ENCODE data around the gene GSX1. TPM values are rescaled to one million over a fixed set of nuclear protein-coding genes. Genes with fewer than 3 reads are reported as not detected.

The GSX1 gene
- total RNA-seq, 1 experiment from 2014 or later: not detected

GRCh38 chr13:27810009-27810408, 17.7 kb downstream of the GSX1 start:
- no peak overlapping the region for H3K4me3 ChIP-seq (ENCODE audit: low read depth in 2 of 2, low read length in 2 of 2)
- H3K36me3 ChIP-seq (ENCODE audit: control insufficient read depth, insufficient read depth, low read length): no peaks in the 10 kb centered on the region
- no peaks in the 10 kb centered on the region for H3K4me1 ChIP-seq (ENCODE audit: control insufficient read depth, insufficient read depth, low read length)
- ATAC-seq (no peak), DNase-seq (ENCODE audit: low read depth, low spot score) (no peak)
- H3K9me3 ChIP-seq (ENCODE audit: control insufficient read depth, insufficient read depth, low read depth, low read length): no peaks in the 10 kb centered on the region
- TF ChIP-seq, protein P1, sequence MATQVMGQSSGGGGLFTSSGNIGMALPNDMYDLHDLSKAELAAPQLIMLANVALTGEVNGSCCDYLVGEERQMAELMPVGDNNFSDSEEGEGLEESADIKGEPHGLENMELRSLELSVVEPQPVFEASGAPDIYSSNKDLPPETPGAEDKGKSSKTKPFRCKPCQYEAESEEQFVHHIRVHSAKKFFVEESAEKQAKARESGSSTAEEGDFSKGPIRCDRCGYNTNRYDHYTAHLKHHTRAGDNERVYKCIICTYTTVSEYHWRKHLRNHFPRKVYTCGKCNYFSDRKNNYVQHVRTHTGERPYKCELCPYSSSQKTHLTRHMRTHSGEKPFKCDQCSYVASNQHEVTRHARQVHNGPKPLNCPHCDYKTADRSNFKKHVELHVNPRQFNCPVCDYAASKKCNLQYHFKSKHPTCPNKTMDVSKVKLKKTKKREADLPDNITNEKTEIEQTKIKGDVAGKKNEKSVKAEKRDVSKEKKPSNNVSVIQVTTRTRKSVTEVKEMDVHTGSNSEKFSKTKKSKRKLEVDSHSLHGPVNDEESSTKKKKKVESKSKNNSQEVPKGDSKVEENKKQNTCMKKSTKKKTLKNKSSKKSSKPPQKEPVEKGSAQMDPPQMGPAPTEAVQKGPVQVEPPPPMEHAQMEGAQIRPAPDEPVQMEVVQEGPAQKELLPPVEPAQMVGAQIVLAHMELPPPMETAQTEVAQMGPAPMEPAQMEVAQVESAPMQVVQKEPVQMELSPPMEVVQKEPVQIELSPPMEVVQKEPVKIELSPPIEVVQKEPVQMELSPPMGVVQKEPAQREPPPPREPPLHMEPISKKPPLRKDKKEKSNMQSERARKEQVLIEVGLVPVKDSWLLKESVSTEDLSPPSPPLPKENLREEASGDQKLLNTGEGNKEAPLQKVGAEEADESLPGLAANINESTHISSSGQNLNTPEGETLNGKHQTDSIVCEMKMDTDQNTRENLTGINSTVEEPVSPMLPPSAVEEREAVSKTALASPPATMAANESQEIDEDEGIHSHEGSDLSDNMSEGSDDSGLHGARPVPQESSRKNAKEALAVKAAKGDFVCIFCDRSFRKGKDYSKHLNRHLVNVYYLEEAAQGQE (IDR thresholded peaks at IDR 0.05; ENCODE audit: insufficient read depth in 1 of 2, low read depth in 2 of 2, low read length in 1 of 2): no peak
- TF ChIP-seq SIN3A (IDR thresholded peaks at IDR 0.05; ENCODE audit: borderline replicate concordance, insufficient read depth, low read depth, low read length) (no peak), POLR2AphosphoS5 (IDR thresholded peaks at IDR 0.05; ENCODE audit: low read depth, low read length) (no peak), TCF7L2 (IDR thresholded peaks at IDR 0.05; ENCODE audit: low read depth, low read length) (no peak)
- TF ChIP-seq, protein P2, sequence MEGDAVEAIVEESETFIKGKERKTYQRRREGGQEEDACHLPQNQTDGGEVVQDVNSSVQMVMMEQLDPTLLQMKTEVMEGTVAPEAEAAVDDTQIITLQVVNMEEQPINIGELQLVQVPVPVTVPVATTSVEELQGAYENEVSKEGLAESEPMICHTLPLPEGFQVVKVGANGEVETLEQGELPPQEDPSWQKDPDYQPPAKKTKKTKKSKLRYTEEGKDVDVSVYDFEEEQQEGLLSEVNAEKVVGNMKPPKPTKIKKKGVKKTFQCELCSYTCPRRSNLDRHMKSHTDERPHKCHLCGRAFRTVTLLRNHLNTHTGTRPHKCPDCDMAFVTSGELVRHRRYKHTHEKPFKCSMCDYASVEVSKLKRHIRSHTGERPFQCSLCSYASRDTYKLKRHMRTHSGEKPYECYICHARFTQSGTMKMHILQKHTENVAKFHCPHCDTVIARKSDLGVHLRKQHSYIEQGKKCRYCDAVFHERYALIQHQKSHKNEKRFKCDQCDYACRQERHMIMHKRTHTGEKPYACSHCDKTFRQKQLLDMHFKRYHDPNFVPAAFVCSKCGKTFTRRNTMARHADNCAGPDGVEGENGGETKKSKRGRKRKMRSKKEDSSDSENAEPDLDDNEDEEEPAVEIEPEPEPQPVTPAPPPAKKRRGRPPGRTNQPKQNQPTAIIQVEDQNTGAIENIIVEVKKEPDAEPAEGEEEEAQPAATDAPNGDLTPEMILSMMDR (IDR thresholded peaks at IDR 0.05): no peak
- CTCF ChIA-PET: no interaction called here
- in situ Hi-C loops (cut with HindIII; ENCODE audit: low pct_unique_long_range_greater_than_20kb, low sequenced_read_pairs) (no loop called here), intact Hi-C loops (cut with micrococcal nuclease; ENCODE audit: unreplicated experiment) (no loop called here)
- peaks cover 7% of the 10 kb centered on the region for H3K27me3 ChIP-seq (ENCODE audit: control insufficient read depth, insufficient read depth, low read length)
- H3K27ac ChIP-seq (ENCODE audit: low read length): no peak overlapping the region
- BruUV-seq (replicated peaks): no TSS peak
- POLR2A ChIA-PET: no interaction called here

- Histone ChIP-seq H3K4me3 (ENCODE audit: low read depth in 2 of 2, low read length in 2 of 2) (no peak overlapping the region), H3K4me1 (ENCODE audit: control insufficient read depth, insufficient read depth, low read length) (no peaks in the 10 kb centered on the region), H3K27ac (ENCODE audit: low read length) (no peak overlapping the region), H3K9me3 (ENCODE audit: control insufficient read depth, insufficient read depth, low read depth, low read length) (no peaks in the 10 kb centered on the region), H3K36me3 (ENCODE audit: control insufficient read depth, insufficient read depth, low read length) (no peaks in the 10 kb centered on the region), H3K27me3 (ENCODE audit: control insufficient read depth, insufficient read depth, low read length) (peaks cover 5% of the 10 kb centered on the region)
- POLR2A ChIA-PET: no interaction called here
- no peak for ATAC-seq
- BruUV-seq (replicated peaks): no TSS peak
- intact Hi-C loops (cut with micrococcal nuclease; ENCODE audit: unreplicated experiment) (no loop called here), in situ Hi-C loops (cut with HindIII; ENCODE audit: low pct_unique_long_range_greater_than_20kb, low sequenced_read_pairs) (no loop called here)
- CTCF ChIA-PET: no interaction called here
- TF ChIP-seq, protein P2 (IDR thresholded peaks at IDR 0.05): no peak
- no peak for TF ChIP-seq TCF7L2 (IDR thresholded peaks at IDR 0.05; ENCODE audit: low read depth, low read length)
- TF ChIP-seq SIN3A (IDR thresholded peaks at IDR 0.05; ENCODE audit: borderline replicate concordance, insufficient read depth, low read depth, low read length): no peak
- TF ChIP-seq, protein P1 (IDR thresholded peaks at IDR 0.05; ENCODE audit: insufficient read depth in 1 of 2, low read depth in 2 of 2, low read length in 1 of 2): no peak
- TF ChIP-seq POLR2AphosphoS5 (IDR thresholded peaks at IDR 0.05; ENCODE audit: low read depth, low read length): no peak
- no peak for DNase-seq (ENCODE audit: low read depth, low spot score)
Measured at GRCh38 chr13:27810461-27810860, 18.2 kb downstream of the GSX1 start.
